ENCODE data around the gene LRRC8E.

The LRRC8E gene

GRCh38 chr19:7888145-7888825, at the start of gene LRRC8E:
Gene LRRC8E (plus strand): TSS chr19:7888510. CDS start chr19:7895604, 7,094 bp downstream.
- peak; percentile 83 for DNase-seq (ENCODE audit: low read depth)

- no peak for DNase-seq (ENCODE audit: low read depth)
Measured at GRCh38 chr19:7839476-7839875, 48.8 kb upstream of the LRRC8E start.

- no peak for DNase-seq (ENCODE audit: low read depth)
Measured at GRCh38 chr19:7840629-7841028, 47.7 kb upstream of the LRRC8E start.

- DNase-seq (ENCODE audit: low read depth), result no peak
Measured at GRCh38 chr19:7841751-7842660, 46.3 kb upstream of the LRRC8E start.

- DNase-seq (ENCODE audit: low read depth), result no peak
Measured at GRCh38 chr19:7842661-7843294, 45.5 kb upstream of the LRRC8E start.

GRCh38 chr19:7843521-7843920, 44.8 kb upstream of the LRRC8E start:
- DNase-seq (ENCODE audit: low read depth), result no peak

GRCh38 chr19:7844405-7844804, 43.9 kb upstream of the LRRC8E start:
- no peak for DNase-seq (ENCODE audit: low read depth)

- no peak for DNase-seq (ENCODE audit: low read depth)
Measured at GRCh38 chr19:7844951-7845350, 43.4 kb upstream of the LRRC8E start.

- DNase-seq (ENCODE audit: low read depth), result no peak
Measured at GRCh38 chr19:7845390-7846154, 42.7 kb upstream of the LRRC8E start.

- DNase-seq (ENCODE audit: low read depth), result no peak
Measured at GRCh38 chr19:7846155-7846646, 42.1 kb upstream of the LRRC8E start.

- no peak for DNase-seq (ENCODE audit: low read depth)
Measured at GRCh38 chr19:7847664-7848063, 40.6 kb upstream of the LRRC8E start.

- DNase-seq (ENCODE audit: low read depth), result no peak
Measured at GRCh38 chr19:7848779-7849457, 39.4 kb upstream of the LRRC8E start.

- no peak for DNase-seq (ENCODE audit: low read depth)
Measured at GRCh38 chr19:7849631-7849999, 38.7 kb upstream of the LRRC8E start.

GRCh38 chr19:7850000-7850813, 38.1 kb upstream of the LRRC8E start:
- no peak for DNase-seq (ENCODE audit: low read depth)

- no peak for DNase-seq (ENCODE audit: low read depth)
Measured at GRCh38 chr19:7850945-7851622, 37.2 kb upstream of the LRRC8E start.

GRCh38 chr19:7851623-7852500, 36.4 kb upstream of the LRRC8E start:
- DNase-seq (ENCODE audit: low read depth), result no peak

- peak; percentile 61 for DNase-seq (ENCODE audit: low read depth)
Measured at GRCh38 chr19:7852851-7853769, 35.2 kb upstream of the LRRC8E start.

GRCh38 chr19:7853770-7854128, 34.6 kb upstream of the LRRC8E start:
- DNase-seq (ENCODE audit: low read depth), result no peak
